HepG2 (cell line): ENCODE data around the gene SYS1. TPM values are rescaled to one million over a fixed set of nuclear protein-coding genes. Genes with fewer than 3 reads are reported as not detected.

Experiments used
- CHCHD3 ChIP-seq: sonication (generic); formaldehyde crosslinking; IDR thresholded peaks from 2 replicates; pipeline ENCODE4 v1.8.0; 2022; ENCODE audit warnings: mild to moderate bottlenecking, missing genetic modification reagents, moderate library complexity
- CHD4 ChIP-seq: fragments of 200-600 bp; sonication (generic); IDR thresholded peaks from 2 replicates; pipeline ENCODE4 v1.7.0; 2017; ENCODE audit warnings: mild to moderate bottlenecking, low read length, borderline replicate concordance
- DNMT1 ChIP-seq: sonication (generic); formaldehyde crosslinking; IDR thresholded peaks from 2 replicates; pipeline ENCODE4 v1.5.1; 2020; ENCODE audit warnings: mild to moderate bottlenecking, missing genetic modification reagents
- FOXA3 ChIP-seq: IDR thresholded peaks from 2 replicates; pipeline ENCODE4 v1.6.1; 2016; ENCODE audit warnings: missing genetic modification reagents, missing compliant biosample characterization
- KLF15 ChIP-seq: sonication (generic); formaldehyde crosslinking; IDR thresholded peaks from 2 replicates; pipeline ENCODE4 v1.8.1; 2023; ENCODE audit warnings: borderline replicate concordance, mild to moderate bottlenecking, inconsistent platforms, missing genetic modification reagents, mixed read lengths
- MED13 ChIP-seq: sonication (generic); formaldehyde crosslinking; IDR thresholded peaks from 2 replicates; pipeline ENCODE4 v1.5.0; 2020; ENCODE audit warnings: missing genetic modification reagents
- MXI1 ChIP-seq: IDR thresholded peaks from 3 replicates; pipeline ENCODE4 v1.6.1; 2012; ENCODE audit warnings: low read depth, low read length, inconsistent platforms, borderline replicate concordance
- NFIB ChIP-seq: sonication (generic); formaldehyde crosslinking; IDR thresholded peaks from 2 replicates; pipeline ENCODE4 v1.9.0; 2021; ENCODE audit warnings: missing genetic modification reagents, mild to moderate bottlenecking, borderline replicate concordance
- NFKB2 ChIP-seq: sonication (generic); formaldehyde crosslinking; IDR thresholded peaks from 2 replicates; pipeline ENCODE4 v1.4.0; 2020; ENCODE audit warnings: missing genetic modification reagents, borderline replicate concordance
- NFYC ChIP-seq: IDR thresholded peaks from 2 replicates; pipeline ENCODE4 v1.6.1; 2016; ENCODE audit warnings: missing genetic modification reagents, missing compliant biosample characterization
- NR3C1 ChIP-seq: sonication (generic); formaldehyde crosslinking; IDR thresholded peaks from 2 replicates; pipeline ENCODE4 v1.4.0; 2020; ENCODE audit warnings: missing genetic modification reagents
- PBX2 ChIP-seq: IDR thresholded peaks from 2 replicates; pipeline ENCODE4 v1.6.1; 2016; ENCODE audit warnings: control low read depth
- SKIL ChIP-seq: sonication (generic); formaldehyde crosslinking; IDR thresholded peaks from 2 replicates; pipeline ENCODE4 v1.8.0; 2022; ENCODE audit warnings: missing genetic modification reagents, mild to moderate bottlenecking, moderate library complexity, borderline replicate concordance
- YY1 ChIP-seq: IDR thresholded peaks from 2 replicates; pipeline ENCODE4 v1.6.1; 2011; ENCODE audit warnings: low read length, low read depth, moderate library complexity, mild to moderate bottlenecking; ENCODE audit not compliant: insufficient read depth, insufficient replicate concordance
- ZNF180 ChIP-seq: sonication (generic); formaldehyde crosslinking; IDR thresholded peaks from 2 replicates; pipeline ENCODE4 v1.4.0; 2020; ENCODE audit warnings: low read depth, missing genetic modification reagents, borderline replicate concordance
- ZNF260 ChIP-seq: sonication (generic); formaldehyde crosslinking; IDR thresholded peaks from 2 replicates; pipeline ENCODE4 v1.4.0; 2020; ENCODE audit warnings: missing genetic modification reagents, low read depth, mild to moderate bottlenecking, borderline replicate concordance
- ZNF646 ChIP-seq: sonication (generic); formaldehyde crosslinking; IDR thresholded peaks from 2 replicates; pipeline ENCODE4 v1.9.0; 2021; ENCODE audit warnings: mild to moderate bottlenecking, missing genetic modification reagents
- ZNF737 ChIP-seq: sonication (generic); formaldehyde crosslinking; IDR thresholded peaks from 2 replicates; pipeline ENCODE4 v1.5.0; 2020; ENCODE audit warnings: missing genetic modification reagents, mild to moderate bottlenecking, borderline replicate concordance
- ZZZ3 ChIP-seq: sonication (generic); formaldehyde crosslinking; IDR thresholded peaks from 2 replicates; pipeline ENCODE4 v1.4.0; 2020; ENCODE audit warnings: missing genetic modification reagents, mild to moderate bottlenecking, borderline replicate concordance
- polyA plus RNA-seq, 8 experiments: library from polyadenylated mRNA; depleted of rRNA in 3 of 8; stranded (reverse) in 7 of 8; unstranded in 1 of 8; fragments of >200 nt; fragmentation: Illumina TruSeq in 4 of 8; extraction: Trizol in 4 of 8; gene quantifications; 2 replicates each; pipeline versions ENCODE4 v1.2.1 to v1.2.3, GENCODE V29; 2011 to 2016; ENCODE audit warnings: low read depth in 4 of 8, missing spikeins in 1 of 8, mixed read lengths in 1 of 8; ENCODE audit not compliant: insufficient read depth in 1 of 8
- total RNA-seq, 5 experiments: library from RNA; depleted of rRNA; stranded (reverse); fragments of >200 nt; fragmentation: Illumina TruSeq; extraction: Trizol; gene quantifications; 2 replicates each; pipeline ENCODE4 v1.2.3, GENCODE V29; 2016; ENCODE audit warnings: low read depth in 1 of 5

SYS1 gene
- total and polyA plus RNA-seq, 2 of the 13 experiments (the other 11 are each of a cell fraction or from before 2014, with no cell fraction given): 38.3 to 65.6 TPM

- TF ChIP-seq ZNF646 (no peak), CHCHD3 (no peak), ZNF260 (CRISPR knock-in tag) (no peak), PBX2 (0 out of 2 replicates have a peak, but pooled peaks have one; percentile 41), FOXA3 (CRISPR knock-in tag) (peak; percentile 80), YY1 (no peak), SKIL (CRISPR knock-in tag) (peak; percentile 62; the same call in 1 of the 2 replicates), MXI1 (peak; percentile 67; the same call in 1 of the 3 replicates), NFYC (CRISPR knock-in tag) (0 out of 2 replicates have a peak, but pooled peaks have one; percentile 7), NFKB2 (CRISPR knock-in tag) (peak; percentile 70; the same call in 1 of the 2 replicates), MED13 (CRISPR knock-in tag) (no peak), NFIB (CRISPR knock-in tag) (no peak), ZZZ3 (CRISPR knock-in tag) (no peak), DNMT1 (CRISPR knock-in tag) (no peak), KLF15 (no peak), NR3C1 (no peak), CHD4 (no peak), ZNF180 (CRISPR knock-in tag) (no peak), ZNF737 (CRISPR knock-in tag) (no peak)
These were observed 20.8 kb upstream of the SYS1 start (continued) for GRCh38 chr20:45341939-45342854.
